CD4-positive, alpha-beta memory T cell (primary cell): ENCODE data around the gene ESPL1. TPM values are rescaled to one million over a fixed set of nuclear protein-coding genes. Genes with fewer than 3 reads are reported as not detected.

ENCODE experiments used
- CTCF ChIA-PET: fragments of 350-600 bp; sonication (Branson Sonifier 250); formaldehyde crosslinking; loops from one replicate; lab custom pipeline; 2021; ENCODE audit warnings: inconsistent platforms; ENCODE audit not compliant: partially characterized antibody; lab: Charles Lee
- POLR2A ChIA-PET: fragments of 350-600 bp; sonication (Branson Sonifier 250); formaldehyde crosslinking; loops from one replicate; lab custom pipeline; 2021; ENCODE audit not compliant: partially characterized antibody; lab: Charles Lee
- DNase-seq, 5 donors: peaks; one replicate each; pipeline versions ENCODE4 v3.0.0 to v3.0.0-alpha.2; 2020 to 2022; ENCODE audit warnings: mixed read lengths in 1 of 5
- H3K27ac ChIP-seq: one replicate; pipeline ENCODE4 v1.7.0; 2013; ENCODE audit warnings: low read depth, low read length
- H3K27me3 ChIP-seq: 2 replicates; pipeline ENCODE4 v1.7.0; 2013; ENCODE audit warnings: mild to moderate bottlenecking, low read length, moderate library complexity; ENCODE audit not compliant: insufficient read depth
- H3K36me3 ChIP-seq: 2 replicates; pipeline ENCODE4 v1.7.0; 2013; ENCODE audit warnings: mild to moderate bottlenecking, low read length, moderate library complexity; ENCODE audit not compliant: insufficient read depth
- H3K4me1 ChIP-seq: 2 replicates; pipeline ENCODE4 v1.7.0; 2013; ENCODE audit warnings: mild to moderate bottlenecking, low read length, moderate library complexity; ENCODE audit not compliant: insufficient read depth
- H3K4me3 ChIP-seq, 2 donors: one replicate each; pipeline ENCODE4 v1.7.0; 2013; ENCODE audit warnings: low read length in 2 of 2, mild to moderate bottlenecking in 1 of 2
- H3K9me3 ChIP-seq, 2 donors: one replicate each; pipeline ENCODE4 v1.7.0; 2013; ENCODE audit warnings: low read length in 2 of 2, control low read depth in 1 of 2; ENCODE audit not compliant: control insufficient read depth in 1 of 2
- H3K27ac Mint-ChIP-seq, 7 donors: one replicate each; pipeline ENCODE4 v1.8.0; 2020 to 2021; ENCODE audit warnings: mixed read lengths in 7 of 7, mild to moderate bottlenecking in 6 of 7, inconsistent platforms in 3 of 7, moderate library complexity in 3 of 7
- H3K27me3 Mint-ChIP-seq, 2 donors: one replicate each; pipeline ENCODE4 v1.8.0; 2020 to 2021; ENCODE audit warnings: mixed read lengths in 2 of 2
- H3K36me3 Mint-ChIP-seq, 2 donors: one replicate each; pipeline ENCODE4 v1.8.0; 2020 to 2021; ENCODE audit warnings: mixed read lengths in 2 of 2, inconsistent platforms in 1 of 2, mild to moderate bottlenecking in 1 of 2
- H3K4me1 Mint-ChIP-seq, 4 donors: one replicate each; pipeline ENCODE4 v1.8.0; 2020 to 2021; ENCODE audit warnings: mixed read lengths in 4 of 4, mild to moderate bottlenecking in 1 of 4
- H3K4me3 Mint-ChIP-seq, 8 donors: one replicate each; pipeline ENCODE4 v1.8.0; 2020 to 2021; ENCODE audit warnings: mixed read lengths in 8 of 8, mild to moderate bottlenecking in 7 of 8, moderate library complexity in 6 of 8, inconsistent platforms in 3 of 8
- H3K9me3 Mint-ChIP-seq, 8 donors: one replicate each; pipeline ENCODE4 v1.8.0; 2020 to 2021; ENCODE audit warnings: mixed read lengths in 8 of 8, mild to moderate bottlenecking in 5 of 8, inconsistent platforms in 3 of 8, moderate library complexity in 1 of 8
- intact Hi-C: fragments of 100-400 bp; cut with micrococcal nuclease; formaldehyde crosslinking; loops from one replicate; pipeline ENCODE4 v1.15.1; 2023
- polyA plus RNA-seq, 2 donors: library from polyadenylated mRNA; unstranded; fragments of 300-500 nt; fragmentation: Illumina TruSeq; gene quantifications; one replicate each; pipeline ENCODE4 v1.2.3, GENCODE V29; 2021
- total RNA-seq, 2 experiments: library from RNA; stranded (reverse); gene quantifications; one replicate each; pipeline ENCODE4 v1.2.3, GENCODE V29; 2021

Gene ESPL1
- total and polyA plus RNA-seq, 4 experiments from 2014 or later = 0.16 to 0.55 (median 0.20) TPM; not detected in 1

GRCh38 chr12:53224897-53225634 lies 43.0 kb upstream of the ESPL1 start:
- H3K9me3 ChIP-seq = no peaks in the 10 kb centered on the region
- ChIA-PET POLR2A (interaction anchor here (2.9 to 16.2 kb wide), 3 partner anchors 12 to 27 kb away, joined by 13 to 333 read pairs (median 175); partner anchors contain the start of genes ITGB7 and RARG), CTCF (interaction anchor here (1.2 to 1.3 kb wide), 2 partner anchors 9 to 42 kb away, joined by 3 read pairs; no protein-coding TSS in a partner anchor)
- H3K36me3 ChIP-seq = peaks cover 3% of the 10 kb centered on the region
- H3K4me3 ChIP-seq = no peak overlapping the region
- Mint-ChIP-seq H3K36me3 (peaks cover 5 to 26% of the 10 kb centered on the region in 2 donors), H3K4me1 (peaks cover 50 to 90% (median 69%) of the 10 kb centered on the region in 4 donors), H3K27me3 (no peaks in the 10 kb centered on the region), H3K9me3 (no peaks in the 10 kb centered on the region), H3K27ac (peak overlapping the region; percentile 83 to 97 (median 94)), H3K4me3 (peak overlapping the region in 7 of 8 donors; percentile 9 to 82 (median 64))
- DNase-seq = no peak
- peaks cover 78% of the 10 kb centered on the region for H3K4me1 ChIP-seq
- intact Hi-C loops = no loop called here
- peak overlapping the region; percentile 98 for H3K27ac ChIP-seq
- H3K27me3 ChIP-seq = no peaks in the 10 kb centered on the region

- peaks cover 3% of the 10 kb centered on the region for H3K36me3 ChIP-seq
- intact Hi-C loops = no loop called here
- peak overlapping the region; percentile 98 for H3K27ac ChIP-seq
- H3K27me3 ChIP-seq = no peaks in the 10 kb centered on the region
- H3K9me3 ChIP-seq = no peaks in the 10 kb centered on the region
- ChIA-PET CTCF (interaction anchor here (1.2 to 1.3 kb wide), 2 partner anchors 10 to 26 kb away, joined by 3 to 5 read pairs; a partner anchor contains a TSS), POLR2A (interaction anchor here (1.0 to 16.2 kb wide), 3 partner anchors 11 to 24 kb away, joined by 3 to 333 read pairs (median 175); partner anchors contain the start of genes ITGB7 and RARG)
- DNase-seq = no peak
- H3K4me3 Mint-ChIP-seq = peak overlapping the region in 5 of 8 donors; percentile 62 to 82 (median 64)
- H3K36me3 Mint-ChIP-seq = peaks cover 5 to 21% of the 10 kb centered on the region in 2 donors
- H3K4me3 ChIP-seq = no peak overlapping the region
- peak overlapping the region; percentile 82 to 97 (median 94) for H3K27ac Mint-ChIP-seq
- peaks cover 84% of the 10 kb centered on the region for H3K4me1 ChIP-seq
- peaks cover 53 to 92% (median 71%) of the 10 kb centered on the region in 4 donors for H3K4me1 Mint-ChIP-seq
- H3K27me3 Mint-ChIP-seq = no peaks in the 10 kb centered on the region
- H3K9me3 Mint-ChIP-seq = no peaks in the 10 kb centered on the region
Observed at GRCh38 chr12:53225635-53226424, 42.3 kb upstream of the ESPL1 start.

GRCh38 chr12:53226815-53227214 lies 41.3 kb upstream of the ESPL1 start:
- Mint-ChIP-seq H3K27ac (peak overlapping the region; percentile 38 to 98 (median 79)), H3K36me3 (peaks cover 5 to 17% of the 10 kb centered on the region in 2 donors), H3K4me1 (peaks cover 55 to 92% (median 74%) of the 10 kb centered on the region in 4 donors), H3K27me3 (no peaks in the 10 kb centered on the region), H3K9me3 (no peaks in the 10 kb centered on the region), H3K4me3 (peak overlapping the region in 4 of 8 donors; percentile 7 to 66 (median 46))
- Histone ChIP-seq H3K4me1 (peaks cover 90% of the 10 kb centered on the region), H3K36me3 (peaks cover 3% of the 10 kb centered on the region), H3K9me3 (no peaks in the 10 kb centered on the region), H3K4me3 (no peak overlapping the region), H3K27ac (no peak overlapping the region), H3K27me3 (no peaks in the 10 kb centered on the region)
- DNase-seq = no peak
- ChIA-PET POLR2A (interaction anchor here (1.0 to 1.5 kb wide), 2 partner anchors 16 to 23 kb away, joined by 3 read pairs; a partner anchor contains a TSS), CTCF (interaction anchor here (1.2 kb wide), 1 partner anchor 25 kb away, joined by 5 read pairs; a partner anchor contains a TSS)
- intact Hi-C loops = no loop called here

- Histone ChIP-seq H3K4me3 (no peak overlapping the region), H3K9me3 (no peaks in the 10 kb centered on the region), H3K36me3 (peaks cover 3% of the 10 kb centered on the region), H3K27ac (no peak overlapping the region), H3K27me3 (no peaks in the 10 kb centered on the region), H3K4me1 (peaks cover 85% of the 10 kb centered on the region)
- ChIA-PET POLR2A (interaction anchor here (1.3 to 1.5 kb wide), 3 partner anchors 8 to 27 kb away, joined by 3 to 5 read pairs (median 3); a partner anchor contains a TSS), CTCF (no interaction called here)
- no peak for DNase-seq
- Mint-ChIP-seq H3K27ac (peak overlapping the region in 4 of 7 donors; percentile 59 to 98 (median 84)), H3K9me3 (no peaks in the 10 kb centered on the region), H3K27me3 (no peaks in the 10 kb centered on the region), H3K36me3 (peaks cover 5 to 18% of the 10 kb centered on the region in 2 donors), H3K4me3 (peak overlapping the region in 3 of 8 donors; percentile 36 to 55 (median 53)), H3K4me1 (peaks cover 51 to 87% (median 71%) of the 10 kb centered on the region in 4 donors)
- intact Hi-C loops = no loop called here
Observed at GRCh38 chr12:53227341-53227740, 40.8 kb upstream of the ESPL1 start.

GRCh38 chr12:53227836-53228235 lies 40.3 kb upstream of the ESPL1 start:
- CTCF ChIA-PET = no interaction called here
- H3K36me3 Mint-ChIP-seq = peaks cover 5 to 18% of the 10 kb centered on the region in 2 donors
- POLR2A ChIA-PET = interaction anchor here (0.9 to 1.5 kb wide), 4 partner anchors 8 to 27 kb away, joined by 3 to 5 read pairs (median 3); a partner anchor contains a TSS
- H3K27ac Mint-ChIP-seq = peak overlapping the region in 5 of 7 donors; percentile 57 to 98 (median 82)
- intact Hi-C loops = no loop called here
- H3K4me3 Mint-ChIP-seq = peak overlapping the region in 1 of 8 donors; percentile 65
- Histone ChIP-seq H3K4me3 (no peak overlapping the region), H3K36me3 (peaks cover 3% of the 10 kb centered on the region), H3K27ac (peak overlapping the region; percentile 6), H3K27me3 (no peaks in the 10 kb centered on the region), H3K4me1 (peaks cover 85% of the 10 kb centered on the region), H3K9me3 (no peaks in the 10 kb centered on the region)
- no peaks in the 10 kb centered on the region for H3K27me3 Mint-ChIP-seq
- DNase-seq = no peak
- peaks cover 52 to 87% (median 72%) of the 10 kb centered on the region in 4 donors for H3K4me1 Mint-ChIP-seq
- no peaks in the 10 kb centered on the region for H3K9me3 Mint-ChIP-seq

- Histone ChIP-seq H3K36me3 (peaks cover 3% of the 10 kb centered on the region), H3K27me3 (no peaks in the 10 kb centered on the region), H3K4me3 (no peak overlapping the region), H3K27ac (no peak overlapping the region), H3K4me1 (peaks cover 85% of the 10 kb centered on the region), H3K9me3 (no peaks in the 10 kb centered on the region)
- intact Hi-C loops = no loop called here
- Mint-ChIP-seq H3K9me3 (no peaks in the 10 kb centered on the region), H3K36me3 (peaks cover 5 to 17% of the 10 kb centered on the region in 2 donors), H3K4me1 (peaks cover 47 to 86% (median 70%) of the 10 kb centered on the region in 4 donors), H3K27ac (peak overlapping the region; percentile 73 to 98 (median 86)), H3K4me3 (peak overlapping the region in 6 of 8 donors; percentile 5 to 68 (median 40)), H3K27me3 (no peaks in the 10 kb centered on the region)
- CTCF ChIA-PET = interaction anchor here (0.8 to 1.4 kb wide), 2 partner anchors 9 to 13 kb away, joined by 3 to 4 read pairs; no protein-coding TSS in a partner anchor
- no peak for DNase-seq
- POLR2A ChIA-PET = interaction anchor here (0.8 to 16.9 kb wide), 7 partner anchors 11 to 66 kb away, joined by 3 to 333 read pairs (median 4); partner anchors contain the start of gene PFDN5
Observed at GRCh38 chr12:53229454-53229853, 38.6 kb upstream of the ESPL1 start.
